ENCODE data around the gene KRTAP5-2.

The KRTAP5-2 gene

GRCh38 chr11:1642288-1643145 is 44.4 kb upstream of the KRTAP5-2 start:
- Histone ChIP-seq H2BK5ac (ENCODE audit: low read length) (no peak overlapping the region), H3K4me2 (ENCODE audit: low read length) (no peak overlapping the region), H3K36me3 (ENCODE audit: control insufficient read depth, insufficient read depth, low read length) (no peaks in the 10 kb centered on the region), H3K56ac (ENCODE audit: low read length) (no peak overlapping the region), H3K4ac (ENCODE audit: low read depth, low read length) (no peak overlapping the region), H4K5ac (ENCODE audit: low read length) (no peak overlapping the region), H3K27ac (ENCODE audit: low read depth, low read length) (no peak overlapping the region), H3K27me3 (ENCODE audit: insufficient read depth, low read length, poor library complexity) (no peaks in the 10 kb centered on the region), H3K79me1 (ENCODE audit: low read length) (no peaks in the 10 kb centered on the region), H2BK15ac (replicated peaks; ENCODE audit: low read depth) (no peak overlapping the region), H3K23ac (ENCODE audit: low read length) (no peak overlapping the region), H3K4me1 (ENCODE audit: control insufficient read depth, low read depth, low read length) (no peaks in the 10 kb centered on the region), H4K8ac (ENCODE audit: low read depth, low read length) (no peak overlapping the region), H2BK120ac (ENCODE audit: low read depth, low read length) (no peak overlapping the region), H3K4me3 (ENCODE audit: low read length) (no peak overlapping the region), H3K18ac (ENCODE audit: low read length) (no peak overlapping the region), H3K9ac (ENCODE audit: low read length) (no peak overlapping the region), H2AK5ac (ENCODE audit: low read length) (no peak overlapping the region), H3K79me2 (ENCODE audit: control insufficient read depth, insufficient read depth, low read length) (no peaks in the 10 kb centered on the region)
- no CpG with 5 or more reads among the region's 29 CpGs for WGBS (ENCODE audit: extremely low coverage, insufficient coverage, low lambda C conversion rate)
- DNase-seq: no peak

DNA sequence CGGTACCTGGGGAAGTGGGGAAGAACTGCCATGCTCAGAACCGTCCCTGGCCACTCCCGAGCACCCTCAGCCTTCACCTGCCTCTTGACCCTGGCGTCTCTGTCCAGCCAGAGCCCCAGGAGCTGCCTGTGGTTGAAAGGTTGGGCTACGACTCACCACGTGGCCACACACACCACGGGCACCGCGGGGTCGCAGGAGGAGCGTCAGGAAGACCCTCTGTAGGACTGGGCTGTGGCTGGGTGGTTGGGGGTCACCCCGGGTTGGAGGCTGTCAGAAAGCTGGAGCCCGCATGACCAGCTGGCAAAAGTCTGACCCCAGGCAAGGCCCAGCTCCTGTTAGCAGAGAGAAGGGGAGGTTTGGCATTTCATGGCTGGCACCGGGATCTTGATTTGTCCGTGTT is 43.0 kb upstream of the KRTAP5-2 start:
- WGBS (ENCODE audit: extremely low coverage, insufficient coverage, low lambda C conversion rate): no CpG with 5 or more reads among the region's 15 CpGs
- no peak overlapping the region for H4K5ac ChIP-seq (ENCODE audit: low read length)
- no peak overlapping the region for H3K56ac ChIP-seq (ENCODE audit: low read length)
- H3K9ac ChIP-seq (ENCODE audit: low read length): no peak overlapping the region
- H2AK5ac ChIP-seq (ENCODE audit: low read length): no peak overlapping the region
- H3K36me3 ChIP-seq (ENCODE audit: control insufficient read depth, insufficient read depth, low read length): no peaks in the 10 kb centered on the region
- H3K79me2 ChIP-seq (ENCODE audit: control insufficient read depth, insufficient read depth, low read length): no peaks in the 10 kb centered on the region
- H3K23ac ChIP-seq (ENCODE audit: low read length): no peak overlapping the region
- no peak overlapping the region for H3K4me3 ChIP-seq (ENCODE audit: low read length)
- no peak for DNase-seq
- H2BK120ac ChIP-seq (ENCODE audit: low read depth, low read length): no peak overlapping the region
- H4K8ac ChIP-seq (ENCODE audit: low read depth, low read length): no peak overlapping the region
- H3K79me1 ChIP-seq (ENCODE audit: low read length): no peaks in the 10 kb centered on the region
- H3K18ac ChIP-seq (ENCODE audit: low read length): no peak overlapping the region
- H3K4me1 ChIP-seq (ENCODE audit: control insufficient read depth, low read depth, low read length): no peaks in the 10 kb centered on the region
- H2BK5ac ChIP-seq (ENCODE audit: low read length): no peak overlapping the region
- no peaks in the 10 kb centered on the region for H3K27me3 ChIP-seq (ENCODE audit: insufficient read depth, low read length, poor library complexity)
- H3K27ac ChIP-seq (ENCODE audit: low read depth, low read length): no peak overlapping the region
- H3K4me2 ChIP-seq (ENCODE audit: low read length): no peak overlapping the region
- no peak overlapping the region for H3K4ac ChIP-seq (ENCODE audit: low read depth, low read length)
- H2BK15ac ChIP-seq (replicated peaks; ENCODE audit: low read depth): no peak overlapping the region

GRCh38 chr11:1640076-1640946 is 42.2 kb upstream of the KRTAP5-2 start:
- Histone ChIP-seq H2AK5ac (ENCODE audit: low read length) (no peak overlapping the region), H4K5ac (ENCODE audit: low read length) (no peak overlapping the region), H3K4me1 (ENCODE audit: control insufficient read depth, low read depth, low read length) (no peaks in the 10 kb centered on the region), H2BK120ac (ENCODE audit: low read depth, low read length) (no peak overlapping the region), H3K79me1 (ENCODE audit: low read length) (no peaks in the 10 kb centered on the region), H2BK15ac (replicated peaks; ENCODE audit: low read depth) (no peak overlapping the region), H3K9ac (ENCODE audit: low read length) (no peak overlapping the region), H2BK5ac (ENCODE audit: low read length) (no peak overlapping the region), H3K36me3 (ENCODE audit: control insufficient read depth, insufficient read depth, low read length) (no peaks in the 10 kb centered on the region), H4K8ac (ENCODE audit: low read depth, low read length) (no peak overlapping the region), H3K4me3 (ENCODE audit: low read length) (no peak overlapping the region), H3K27ac (ENCODE audit: low read depth, low read length) (no peak overlapping the region), H3K18ac (ENCODE audit: low read length) (no peak overlapping the region), H3K23ac (ENCODE audit: low read length) (no peak overlapping the region), H3K27me3 (ENCODE audit: insufficient read depth, low read length, poor library complexity) (no peaks in the 10 kb centered on the region), H3K4me2 (ENCODE audit: low read length) (no peak overlapping the region), H3K56ac (ENCODE audit: low read length) (no peak overlapping the region), H3K79me2 (ENCODE audit: control insufficient read depth, insufficient read depth, low read length) (no peaks in the 10 kb centered on the region), H3K4ac (ENCODE audit: low read depth, low read length) (no peak overlapping the region)
- peak; percentile 74 for DNase-seq
- no CpG with 5 or more reads among the region's 32 CpGs for WGBS (ENCODE audit: extremely low coverage, insufficient coverage, low lambda C conversion rate)

GRCh38 chr11:1639666-1640065 is 41.6 kb upstream of the KRTAP5-2 start:
- Histone ChIP-seq H3K79me1 (ENCODE audit: low read length) (no peaks in the 10 kb centered on the region), H2BK120ac (ENCODE audit: low read depth, low read length) (no peak overlapping the region), H3K9ac (ENCODE audit: low read length) (no peak overlapping the region), H3K4ac (ENCODE audit: low read depth, low read length) (no peak overlapping the region), H2BK15ac (replicated peaks; ENCODE audit: low read depth) (no peak overlapping the region), H4K5ac (ENCODE audit: low read length) (no peak overlapping the region), H3K79me2 (ENCODE audit: control insufficient read depth, insufficient read depth, low read length) (no peaks in the 10 kb centered on the region), H3K27ac (ENCODE audit: low read depth, low read length) (no peak overlapping the region), H3K4me3 (ENCODE audit: low read length) (no peak overlapping the region), H2AK5ac (ENCODE audit: low read length) (no peak overlapping the region), H3K4me2 (ENCODE audit: low read length) (no peak overlapping the region), H3K56ac (ENCODE audit: low read length) (no peak overlapping the region), H3K18ac (ENCODE audit: low read length) (no peak overlapping the region), H3K27me3 (ENCODE audit: insufficient read depth, low read length, poor library complexity) (no peaks in the 10 kb centered on the region), H2BK5ac (ENCODE audit: low read length) (no peak overlapping the region), H3K36me3 (ENCODE audit: control insufficient read depth, insufficient read depth, low read length) (no peaks in the 10 kb centered on the region), H3K23ac (ENCODE audit: low read length) (no peak overlapping the region), H3K4me1 (ENCODE audit: control insufficient read depth, low read depth, low read length) (no peaks in the 10 kb centered on the region), H4K8ac (ENCODE audit: low read depth, low read length) (no peak overlapping the region)
- DNase-seq: no peak
- no CpG with 5 or more reads among the region's 15 CpGs for WGBS (ENCODE audit: extremely low coverage, insufficient coverage, low lambda C conversion rate)

- Histone ChIP-seq H4K5ac (ENCODE audit: low read length) (no peak overlapping the region), H3K79me2 (ENCODE audit: control insufficient read depth, insufficient read depth, low read length) (no peaks in the 10 kb centered on the region), H3K4me1 (ENCODE audit: control insufficient read depth, low read depth, low read length) (no peaks in the 10 kb centered on the region), H3K4me3 (ENCODE audit: low read length) (no peak overlapping the region), H2AK5ac (ENCODE audit: low read length) (no peak overlapping the region), H3K27me3 (ENCODE audit: insufficient read depth, low read length, poor library complexity) (no peaks in the 10 kb centered on the region), H3K36me3 (ENCODE audit: control insufficient read depth, insufficient read depth, low read length) (no peaks in the 10 kb centered on the region), H2BK15ac (replicated peaks; ENCODE audit: low read depth) (no peak overlapping the region), H2BK5ac (ENCODE audit: low read length) (no peak overlapping the region), H3K4me2 (ENCODE audit: low read length) (no peak overlapping the region), H3K4ac (ENCODE audit: low read depth, low read length) (no peak overlapping the region), H3K9ac (ENCODE audit: low read length) (no peak overlapping the region), H4K8ac (ENCODE audit: low read depth, low read length) (no peak overlapping the region), H2BK120ac (ENCODE audit: low read depth, low read length) (no peak overlapping the region), H3K79me1 (ENCODE audit: low read length) (no peaks in the 10 kb centered on the region), H3K23ac (ENCODE audit: low read length) (no peak overlapping the region), H3K56ac (ENCODE audit: low read length) (no peak overlapping the region), H3K18ac (ENCODE audit: low read length) (no peak overlapping the region), H3K27ac (ENCODE audit: low read depth, low read length) (no peak overlapping the region)
- no CpG with 5 or more reads among the region's 18 CpGs for WGBS (ENCODE audit: extremely low coverage, insufficient coverage, low lambda C conversion rate)
- DNase-seq: no peak
These were observed 41.1 kb upstream of the KRTAP5-2 start for GRCh38 chr11:1639102-1639620.

All from mesendoderm (in vitro differentiated cells).